Upper lobe of left lung (tissue), 4 donors: ENCODE measurements around the gene OLFML2B.

ENCODE experiments used
- CTCF ChIP-seq, 6 experiments: fragments of 450-650 bp in 4 of 6; fragments of 200-600 bp in 2 of 6; sonication (generic) in 2 of 6; IDR thresholded peaks; one replicate each; pipeline ENCODE4 v1.5.1; 2016 to 2019; ENCODE audit warnings: antibody characterized with exemption in 6 of 6
- EP300 ChIP-seq, 4 donors: sonication (generic); formaldehyde crosslinking; IDR thresholded peaks; one replicate each; pipeline ENCODE4 v1.5.1; 2017; ENCODE audit warnings: antibody characterized with exemption in 4 of 4, control low read depth in 2 of 4
- POLR2A ChIP-seq, 4 donors: fragments of 450-650 bp; IDR thresholded peaks; one replicate each; pipeline ENCODE4 v1.5.1; 2016 to 2017; ENCODE audit warnings: antibody characterized with exemption in 4 of 4, mild to moderate bottlenecking in 2 of 4
- POLR2AphosphoS5 ChIP-seq, 2 donors: sonication (generic); formaldehyde crosslinking; IDR thresholded peaks; one replicate each; pipeline ENCODE4 v1.5.1; 2017; ENCODE audit warnings: antibody characterized with exemption in 2 of 2

GRCh38 chr1:161956097-161956496 lies 67.6 kb downstream of the OLFML2B start:
- no peak for TF ChIP-seq CTCF (IDR thresholded peaks at IDR 0.05)
- TF ChIP-seq POLR2AphosphoS5 (IDR thresholded peaks at IDR 0.05) = no peak
- no peak for TF ChIP-seq EP300 (IDR thresholded peaks at IDR 0.05)
- no peak for TF ChIP-seq POLR2A (IDR thresholded peaks at IDR 0.05)
